ENCODE data around the gene PDXK.

PDXK gene

DNA sequence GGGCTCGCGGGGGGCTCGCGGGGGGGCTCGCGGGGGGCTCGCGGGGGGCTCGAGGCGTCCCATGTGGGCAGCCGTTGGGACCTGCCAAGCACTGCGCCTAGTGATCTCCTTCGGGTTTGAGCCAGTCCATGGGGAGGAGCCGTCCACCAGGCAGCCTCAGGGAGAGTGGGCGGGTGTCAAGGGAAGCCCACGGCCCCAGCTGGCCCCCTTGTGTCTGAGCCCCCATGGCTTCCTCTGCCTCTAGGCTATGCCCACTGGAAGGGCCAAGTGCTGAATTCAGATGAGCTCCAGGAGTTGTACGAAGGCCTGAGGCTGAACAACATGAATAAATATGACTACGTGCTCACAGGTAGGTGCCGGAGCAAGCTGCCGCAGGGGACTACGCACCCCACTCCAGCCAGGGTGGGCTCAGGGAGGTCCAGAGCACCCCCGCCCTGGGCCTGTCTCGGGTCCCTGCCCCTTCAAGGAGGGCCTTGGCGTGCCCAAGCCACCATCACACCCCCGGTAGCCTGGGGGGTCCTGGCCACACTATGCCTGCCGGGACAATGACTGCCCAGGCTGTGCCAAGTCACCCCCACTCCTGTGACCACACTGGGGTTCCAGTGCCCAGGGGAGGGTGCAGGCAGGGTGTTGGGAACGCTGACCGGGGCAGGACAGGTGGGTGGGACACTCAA lies 22.6 kb downstream of the PDXK start:
- no peak for DNase-seq (ENCODE audit: low read depth in 1 of 2, low spot score in 1 of 2)

DNA sequence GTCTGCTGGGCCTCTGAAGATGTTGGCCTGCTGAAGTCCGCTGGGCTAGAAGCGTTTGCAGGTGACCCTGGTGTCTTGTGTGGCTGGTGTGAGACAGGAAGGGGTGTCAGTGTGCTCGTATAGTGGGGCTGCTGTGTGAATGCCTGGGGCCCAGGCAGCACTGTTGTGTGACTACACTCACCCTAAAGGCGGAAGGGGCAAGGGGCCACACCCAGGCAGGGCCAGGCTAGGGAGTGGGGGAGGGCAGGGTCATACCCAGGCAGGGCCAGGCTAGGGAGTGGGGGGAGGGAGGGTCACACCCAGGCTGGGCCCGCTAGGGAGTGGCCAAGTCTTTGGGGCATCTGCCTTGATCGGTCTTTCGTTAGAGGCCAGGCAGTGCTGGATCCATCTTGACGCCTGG lies 25.0 kb downstream of the PDXK start:
- DNase-seq (ENCODE audit: low read depth in 1 of 2, low spot score in 1 of 2): no peak

DNA sequence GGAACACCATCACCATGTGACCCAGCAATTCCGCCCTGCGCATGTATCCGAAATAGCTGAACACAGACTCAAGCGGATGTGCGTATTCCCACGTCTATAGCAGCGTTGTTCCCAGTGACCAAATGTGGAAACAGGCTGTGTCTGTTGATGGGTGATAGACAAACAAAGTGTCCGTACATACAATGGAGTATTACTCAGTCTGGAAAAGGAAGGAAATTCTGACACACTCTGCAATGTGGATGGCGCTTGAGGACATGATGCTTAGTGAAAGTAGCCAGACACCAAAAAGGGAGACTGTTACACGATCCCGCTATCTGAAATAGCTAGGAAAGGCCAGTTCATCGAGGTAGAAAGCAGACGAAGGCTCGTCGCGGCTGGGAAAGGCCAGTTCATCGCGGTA lies 25.8 kb downstream of the PDXK start:
- no peak for DNase-seq (ENCODE audit: low read depth in 1 of 2, low spot score in 1 of 2)

- no peak for DNase-seq (ENCODE audit: low read depth in 1 of 2, low spot score in 1 of 2)
Observed at GRCh38 chr21:43745772-43746517, 27.0 kb downstream of the PDXK start.

DNA sequence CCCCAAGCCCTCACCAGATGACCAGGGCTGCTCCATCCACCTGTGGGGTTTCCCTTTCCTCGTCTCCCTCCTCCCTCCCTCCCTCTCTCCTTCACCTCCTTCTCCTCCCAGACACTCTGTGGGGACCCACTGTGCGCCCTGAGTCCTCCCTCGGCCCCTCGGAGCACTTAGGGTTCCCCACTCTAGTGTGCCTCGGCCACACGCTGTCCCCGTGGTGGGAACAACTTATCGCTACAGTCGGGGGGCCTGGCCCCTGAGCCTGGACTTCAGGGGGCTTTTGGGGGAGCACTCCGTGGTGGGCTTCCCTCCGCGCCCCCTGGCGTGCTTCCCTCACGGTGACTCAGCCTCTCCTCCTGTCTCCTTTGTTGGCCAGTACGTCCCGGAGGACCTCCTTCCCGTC lies 29.7 kb downstream of the PDXK start:
- DNase-seq (ENCODE audit: low read depth in 1 of 2, low spot score in 1 of 2): no peak

- DNase-seq (ENCODE audit: low read depth in 1 of 2, low spot score in 1 of 2): no peak
Observed at GRCh38 chr21:43749651-43750262, 30.8 kb downstream of the PDXK start.

DNA sequence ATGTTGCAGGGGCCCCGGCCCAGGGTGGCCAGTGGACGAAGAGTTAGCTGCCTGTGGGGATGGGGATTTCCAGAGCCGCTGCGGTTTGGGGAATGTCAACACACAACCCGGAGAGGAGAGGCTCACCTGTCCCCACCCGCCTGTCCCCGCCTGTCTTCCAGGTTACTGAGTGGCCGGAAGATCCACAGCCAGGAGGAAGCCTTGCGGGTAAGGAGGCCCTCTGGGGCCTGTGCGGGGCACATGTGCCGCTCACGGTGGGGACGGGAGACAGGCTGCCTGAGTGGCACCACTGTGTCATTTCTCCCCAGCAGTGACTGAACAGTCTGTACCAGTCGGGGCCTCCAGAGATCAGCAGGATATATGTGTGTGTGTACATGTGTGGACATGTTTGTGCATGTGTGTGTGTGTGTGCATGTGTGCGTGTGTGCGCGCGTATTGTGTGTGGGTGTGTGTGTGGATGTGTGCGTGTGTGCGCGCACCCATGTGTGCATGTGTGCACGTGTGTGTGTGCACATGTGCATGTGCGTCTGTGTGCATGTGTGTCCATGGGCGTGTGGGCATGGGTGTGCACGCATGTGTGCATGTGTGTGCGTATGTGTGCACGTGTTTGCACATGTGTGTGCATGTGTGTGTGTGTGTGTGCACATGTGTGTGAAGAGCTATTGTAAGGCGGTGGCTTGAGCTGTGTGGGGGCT lies 31.6 kb downstream of the PDXK start:
- no peak for DNase-seq (ENCODE audit: low read depth in 1 of 2, low spot score in 1 of 2)

DNA sequence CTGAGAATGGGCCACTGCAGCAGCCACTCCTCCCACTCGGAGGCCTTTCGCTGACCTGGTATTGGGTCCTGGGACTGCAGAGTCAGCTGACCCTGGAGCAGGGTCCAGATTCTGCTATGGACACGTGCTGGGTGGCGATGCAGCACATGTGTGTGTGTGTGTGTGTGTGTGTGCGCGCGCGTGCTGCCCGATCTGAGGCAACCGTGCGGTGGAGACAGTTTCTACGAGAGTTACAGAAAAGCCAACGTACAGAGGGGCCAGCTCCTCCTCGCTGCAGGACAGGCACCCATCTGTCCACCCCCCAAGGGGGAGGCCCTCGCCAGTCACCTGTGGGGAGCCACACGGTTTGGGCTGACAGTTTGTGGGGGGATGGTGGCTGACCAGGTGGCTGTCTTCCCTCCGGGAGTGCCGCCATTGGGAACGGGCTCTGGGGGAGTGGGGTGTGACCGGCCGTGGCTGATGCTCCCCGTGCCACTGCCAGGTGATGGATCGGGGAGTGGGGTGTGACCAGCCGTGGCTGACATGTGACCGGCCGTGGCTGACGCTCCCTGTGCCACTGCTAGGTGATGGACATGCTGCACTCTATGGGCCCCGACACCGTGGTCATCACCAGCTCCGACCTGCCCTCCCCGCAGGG lies 33.1 kb downstream of the PDXK start:
- DNase-seq (ENCODE audit: low read depth in 1 of 2, low spot score in 1 of 2): no peak

GRCh38 chr21:43752758-43753438 lies 34.0 kb downstream of the PDXK start:
- DNase-seq (ENCODE audit: low read depth in 1 of 2, low spot score in 1 of 2): no peak

DNA sequence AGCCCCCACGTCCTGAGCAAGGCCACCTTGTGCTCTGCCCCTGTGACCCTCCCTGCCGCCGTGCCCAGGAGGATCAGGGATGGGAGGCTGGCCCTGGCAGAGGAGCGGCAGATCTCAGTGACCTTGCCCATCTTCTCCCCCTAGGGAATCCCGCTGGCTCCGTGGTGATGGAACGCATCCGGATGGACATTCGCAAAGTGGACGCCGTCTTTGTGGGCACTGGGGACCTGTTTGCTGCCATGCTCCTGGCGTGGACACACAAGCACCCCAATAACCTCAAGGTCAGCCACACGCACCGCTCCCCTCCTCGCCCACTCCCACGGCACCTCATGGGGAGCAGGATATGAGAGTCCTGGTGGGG lies 34.5 kb downstream of the PDXK start:
- DNase-seq (ENCODE audit: low read depth in 1 of 2, low spot score in 1 of 2): no peak

DNA sequence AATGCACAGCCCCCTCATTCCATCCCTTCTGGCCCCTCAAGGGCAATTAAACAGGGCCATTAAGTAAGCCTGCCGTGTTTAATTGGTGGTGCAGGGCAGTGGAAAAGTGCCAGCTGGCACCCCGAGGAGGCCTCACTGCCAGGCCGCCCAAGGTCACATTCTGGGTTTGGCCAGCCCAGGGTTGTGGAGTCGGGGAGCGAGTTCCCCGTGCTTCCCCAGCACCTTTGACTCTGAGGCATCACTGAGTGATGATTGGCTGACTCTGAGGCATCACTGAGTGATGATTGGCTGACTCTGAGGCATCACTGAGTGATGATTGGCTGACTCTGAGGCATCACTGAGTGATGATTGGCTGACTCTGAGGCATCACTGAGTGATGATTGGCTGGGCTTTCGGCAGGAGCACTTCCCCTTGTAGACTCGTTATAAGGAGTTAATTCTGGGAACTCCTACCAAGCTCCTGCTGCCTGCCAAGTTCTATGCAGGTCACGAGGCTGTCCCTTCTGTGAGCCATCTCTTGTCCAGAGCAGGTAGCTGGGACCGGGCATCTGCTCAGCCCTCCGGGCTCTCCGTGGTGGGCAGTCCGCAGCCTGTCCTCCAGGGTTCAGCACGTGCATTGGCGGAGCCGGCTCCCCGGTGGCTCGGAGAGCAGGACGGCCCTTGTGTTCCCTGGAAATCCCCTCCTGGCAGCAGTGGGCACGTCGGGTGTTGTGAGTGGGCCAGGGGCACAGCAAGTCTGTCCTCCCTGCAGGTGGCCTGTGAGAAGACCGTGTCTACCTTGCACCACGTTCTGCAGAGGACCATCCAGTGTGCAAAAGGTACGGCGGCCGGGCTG lies 36.2 kb downstream of the PDXK start:
- no peak for DNase-seq (ENCODE audit: low read depth in 1 of 2, low spot score in 1 of 2)

- no peak for DNase-seq (ENCODE audit: low read depth in 1 of 2, low spot score in 1 of 2)
Observed at GRCh38 chr21:43755820-43756594, 37.1 kb downstream of the PDXK start.

DNA sequence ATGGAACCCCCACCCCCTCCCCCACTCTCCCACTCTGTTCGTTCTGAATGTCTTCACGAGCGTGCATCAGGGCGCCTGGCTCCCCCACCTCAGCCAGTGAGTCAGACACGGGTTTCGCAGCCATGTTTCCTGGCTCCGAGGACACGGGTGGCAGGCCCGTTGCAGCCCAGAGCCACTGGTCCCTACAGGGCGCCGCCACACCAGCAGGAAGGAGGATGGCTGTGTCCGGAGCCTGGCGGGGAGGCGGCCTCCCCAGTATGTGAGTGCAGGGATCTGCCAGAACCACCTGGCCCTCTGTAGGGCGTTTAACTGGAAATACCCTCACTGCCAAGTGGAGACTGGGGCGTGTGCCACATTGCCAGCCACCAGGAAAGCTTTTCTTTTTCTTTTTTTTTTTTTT lies 38.7 kb downstream of the PDXK start:
- no peak for DNase-seq (ENCODE audit: low read depth in 1 of 2, low spot score in 1 of 2)

- DNase-seq (ENCODE audit: low read depth in 1 of 2, low spot score in 1 of 2): no peak
Observed at GRCh38 chr21:43758111-43758641, 39.2 kb downstream of the PDXK start.

GRCh38 chr21:43758811-43759210 lies 39.9 kb downstream of the PDXK start:
- no peak for DNase-seq (ENCODE audit: low read depth in 1 of 2, low spot score in 1 of 2)

DNA sequence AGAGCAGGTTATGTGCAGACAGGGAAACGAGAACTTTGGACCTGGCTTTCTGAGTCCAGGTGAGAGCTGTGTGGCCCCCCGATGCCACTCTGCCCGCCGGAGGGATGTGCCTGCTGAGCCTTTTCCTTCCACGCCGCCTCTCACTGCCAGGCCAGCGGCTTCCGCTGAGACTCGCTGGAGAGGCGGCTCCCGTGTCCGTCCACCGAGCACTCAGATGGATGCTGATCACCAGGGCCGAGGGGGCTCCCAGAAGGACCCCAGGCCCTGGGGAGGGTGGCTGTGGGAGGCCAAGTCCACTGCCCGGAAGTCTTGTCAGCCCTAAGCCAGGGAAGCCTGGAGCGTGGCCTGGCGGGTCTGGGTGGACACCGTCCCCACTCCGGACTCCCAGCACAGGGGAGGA lies 40.7 kb downstream of the PDXK start:
- no peak for DNase-seq (ENCODE audit: low read depth in 1 of 2, low spot score in 1 of 2)

GRCh38 chr21:43760391-43760958 lies 41.5 kb downstream of the PDXK start:
- no peak for DNase-seq (ENCODE audit: low read depth in 1 of 2, low spot score in 1 of 2)

DNA sequence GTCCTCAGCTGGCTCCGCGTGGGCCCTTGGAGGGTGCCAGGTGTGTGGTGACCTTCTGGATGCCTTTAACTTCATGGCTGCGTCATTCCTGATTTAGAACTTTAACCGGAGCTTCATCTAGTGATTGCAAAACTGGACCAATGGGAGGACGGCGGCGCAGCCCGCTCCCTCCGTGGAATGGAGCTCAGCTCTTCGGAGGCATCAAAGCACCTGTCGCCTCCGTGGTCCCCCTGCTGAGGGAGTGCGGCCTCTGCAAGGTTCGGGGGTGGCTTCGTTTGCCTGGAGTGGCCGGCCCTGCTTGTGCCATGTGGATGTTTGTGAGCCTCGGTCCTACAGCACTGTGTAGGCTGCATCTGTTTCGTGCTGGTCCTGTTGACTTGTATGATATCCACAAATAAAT lies 43.0 kb downstream of the PDXK start:
- DNase-seq (ENCODE audit: low read depth in 1 of 2, low spot score in 1 of 2): no peak
